Measurements from ENCODE around the gene TNFAIP8.

Gene TNFAIP8

DNA sequence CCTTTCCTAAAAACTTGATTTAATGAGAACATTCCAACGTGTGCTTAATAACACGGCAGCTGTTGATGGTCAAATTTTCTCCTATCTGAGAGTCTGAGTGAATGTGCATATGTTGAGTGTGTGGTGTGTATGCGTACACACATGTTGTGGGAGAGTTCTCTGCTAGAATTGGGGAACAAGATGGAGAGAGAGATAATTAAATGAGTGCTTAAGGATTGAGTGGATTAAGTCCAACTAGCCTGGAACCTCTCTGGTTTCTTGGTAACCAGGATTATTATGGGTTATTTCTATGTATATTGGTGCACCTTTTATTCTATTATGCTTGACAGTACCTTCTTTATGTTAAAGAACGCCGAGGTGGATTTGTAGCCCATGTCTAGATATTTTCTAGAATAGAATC, 36.4 kb upstream of the TNFAIP8 start:
- Histone ChIP-seq H3K27ac (ENCODE audit: low read length) (no peak overlapping the region), H3K36me3 (ENCODE audit: insufficient read depth, low read depth, low read length) (no peaks in the 10 kb centered on the region), H3K27me3 (ENCODE audit: insufficient read depth, low read length) (no peaks in the 10 kb centered on the region), H3K9ac (ENCODE audit: low read depth, low read length) (no peak overlapping the region), H3K9me3 (ENCODE audit: insufficient read depth, low read depth, low read length) (no peaks in the 10 kb centered on the region), H3K4me3 (ENCODE audit: low read length) (no peak overlapping the region), H3K4me1 (ENCODE audit: insufficient read depth, low read length) (peaks cover 19% of the 10 kb centered on the region; the same call in 1 of the 2 replicates)

DNA sequence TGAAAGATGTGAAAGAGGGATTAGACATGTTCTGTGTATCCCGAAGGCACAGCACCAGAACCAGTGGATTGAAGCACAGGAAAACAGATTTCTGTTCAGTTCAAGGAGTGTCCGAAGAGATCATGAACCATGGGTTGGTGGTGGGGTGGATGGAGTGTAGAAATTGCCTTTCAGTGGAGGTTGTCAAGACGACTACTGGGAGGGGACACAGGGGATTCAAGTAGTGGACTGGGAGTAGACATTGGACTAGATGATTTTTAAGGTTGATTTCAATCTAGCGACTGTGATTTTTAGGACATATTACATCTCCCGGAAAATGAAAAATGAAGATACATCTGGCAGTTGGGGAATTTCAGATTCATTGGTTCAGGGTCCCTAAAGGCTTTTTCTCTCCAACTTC, 35.9 kb upstream of the TNFAIP8 start:
- Histone ChIP-seq H3K27ac (ENCODE audit: low read length) (no peak overlapping the region), H3K9me3 (ENCODE audit: insufficient read depth, low read depth, low read length) (no peaks in the 10 kb centered on the region), H3K36me3 (ENCODE audit: insufficient read depth, low read depth, low read length) (no peaks in the 10 kb centered on the region), H3K27me3 (ENCODE audit: insufficient read depth, low read length) (no peaks in the 10 kb centered on the region), H3K4me3 (ENCODE audit: low read length) (no peak overlapping the region), H3K9ac (ENCODE audit: low read depth, low read length) (no peak overlapping the region), H3K4me1 (ENCODE audit: insufficient read depth, low read length) (peaks cover 20% of the 10 kb centered on the region; the same call in 1 of the 2 replicates)

DNA sequence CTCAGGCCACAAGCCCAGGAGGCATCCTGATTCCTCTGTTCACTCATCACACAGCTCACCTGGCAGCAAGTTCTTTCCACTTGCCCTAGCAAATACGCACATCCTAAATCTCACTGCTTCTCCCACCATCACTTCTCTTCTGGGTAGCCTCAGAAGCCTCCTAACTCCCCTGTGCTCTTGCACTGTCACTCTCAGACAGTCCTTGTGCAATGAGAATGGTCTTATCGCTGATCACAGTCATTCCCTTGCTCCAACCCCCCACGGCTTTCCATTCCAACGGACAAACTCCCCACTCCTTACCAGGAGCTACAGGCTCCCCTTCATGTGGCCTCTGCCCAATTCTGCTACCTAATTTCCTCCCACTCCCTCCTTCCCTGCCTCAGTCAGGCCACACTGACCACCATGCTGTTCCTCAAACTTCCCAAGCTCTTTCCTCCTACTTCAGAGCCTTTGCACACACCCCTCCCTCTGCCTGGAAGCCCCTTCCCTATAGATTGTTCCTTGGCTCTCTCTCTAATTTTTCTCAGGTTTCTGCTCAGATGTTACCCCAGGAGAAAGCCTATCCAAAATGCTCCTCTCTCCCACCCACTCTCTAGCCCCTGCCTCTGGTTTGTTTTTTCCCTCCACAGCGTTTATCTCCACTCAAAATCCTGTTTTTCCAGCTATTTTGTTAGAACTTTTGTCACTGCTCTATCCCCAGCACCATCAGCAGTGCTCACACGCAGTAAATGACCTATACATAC, 34.1 kb upstream of the TNFAIP8 start:
- Histone ChIP-seq H3K9me3 (ENCODE audit: insufficient read depth, low read depth, low read length) (no peaks in the 10 kb centered on the region), H3K4me3 (ENCODE audit: low read length) (no peak overlapping the region), H3K36me3 (ENCODE audit: insufficient read depth, low read depth, low read length) (no peaks in the 10 kb centered on the region), H3K4me1 (ENCODE audit: insufficient read depth, low read length) (peaks cover 23% of the 10 kb centered on the region), H3K27me3 (ENCODE audit: insufficient read depth, low read length) (no peaks in the 10 kb centered on the region), H3K27ac (ENCODE audit: low read length) (no peak overlapping the region), H3K9ac (ENCODE audit: low read depth, low read length) (no peak overlapping the region)

DNA sequence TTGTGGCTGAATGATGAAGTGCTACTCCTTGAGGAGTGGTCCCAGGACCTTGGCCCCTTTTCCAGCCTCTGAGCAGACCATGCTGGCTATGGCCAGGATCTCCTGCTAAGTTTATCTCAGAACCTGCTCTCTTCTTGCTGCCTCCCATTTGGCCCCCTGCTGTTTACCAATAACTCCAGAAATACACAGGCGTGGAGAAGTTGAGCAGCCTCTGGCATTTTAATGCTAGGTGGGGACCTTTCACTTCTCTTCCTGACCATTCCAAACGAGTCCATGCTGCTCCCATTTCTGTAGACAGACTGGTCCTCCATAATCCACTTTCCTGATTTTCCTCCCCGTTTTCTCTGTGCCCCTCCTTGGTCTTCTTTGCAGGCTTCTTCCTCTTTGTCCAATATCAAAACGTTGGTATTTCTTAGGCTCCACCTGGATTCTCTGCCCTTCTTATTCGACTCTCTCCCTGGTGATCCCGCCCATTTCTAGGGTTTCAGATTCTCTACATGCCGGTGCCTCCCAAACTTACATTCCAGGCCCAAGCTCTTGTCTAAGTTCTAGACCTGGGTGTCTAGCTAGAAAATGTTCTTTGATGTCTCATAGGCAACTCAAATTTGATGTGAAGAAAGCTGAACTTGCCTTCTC, 33.4 kb upstream of the TNFAIP8 start:
- no peak overlapping the region for H3K9ac ChIP-seq (ENCODE audit: low read depth, low read length)
- no peaks in the 10 kb centered on the region for H3K27me3 ChIP-seq (ENCODE audit: insufficient read depth, low read length)
- H3K27ac ChIP-seq (ENCODE audit: low read length), result no peak overlapping the region
- peaks cover 23% of the 10 kb centered on the region for H3K4me1 ChIP-seq (ENCODE audit: insufficient read depth, low read length)
- H3K9me3 ChIP-seq (ENCODE audit: insufficient read depth, low read depth, low read length), result no peaks in the 10 kb centered on the region
- H3K36me3 ChIP-seq (ENCODE audit: insufficient read depth, low read depth, low read length), result no peaks in the 10 kb centered on the region
- no peak overlapping the region for H3K4me3 ChIP-seq (ENCODE audit: low read length)

DNA sequence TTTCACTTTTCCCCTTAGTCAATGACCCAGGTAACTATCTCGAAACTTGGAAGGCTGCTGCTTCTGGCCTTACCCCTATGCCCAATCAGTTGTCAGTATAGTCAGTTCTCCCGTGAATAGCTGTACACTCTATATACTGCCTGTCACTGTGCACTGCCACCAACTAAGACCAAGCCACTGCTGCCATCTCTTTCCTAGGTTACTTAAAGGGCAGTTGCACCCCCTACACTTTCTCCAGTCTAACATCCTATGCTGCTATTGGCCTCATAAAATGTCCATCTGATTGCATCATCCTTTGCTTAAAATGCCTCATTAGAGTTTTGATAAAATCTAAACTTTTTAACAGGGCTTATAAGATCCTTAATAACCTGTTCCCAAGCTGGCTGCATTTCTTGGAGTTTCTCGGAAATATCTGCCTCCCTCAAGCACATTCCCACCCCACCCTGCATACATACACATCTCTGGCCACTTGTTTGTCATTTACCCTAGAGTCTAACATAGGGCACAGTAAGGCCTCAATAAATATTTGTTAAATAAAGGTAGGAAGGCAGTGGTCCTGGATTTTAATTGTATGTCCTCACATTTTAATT, 32.8 kb upstream of the TNFAIP8 start:
- Histone ChIP-seq H3K36me3 (ENCODE audit: insufficient read depth, low read depth, low read length) (no peaks in the 10 kb centered on the region), H3K27me3 (ENCODE audit: insufficient read depth, low read length) (no peaks in the 10 kb centered on the region), H3K9me3 (ENCODE audit: insufficient read depth, low read depth, low read length) (no peaks in the 10 kb centered on the region), H3K4me3 (ENCODE audit: low read length) (no peak overlapping the region), H3K4me1 (ENCODE audit: insufficient read depth, low read length) (peaks cover 24% of the 10 kb centered on the region), H3K27ac (ENCODE audit: low read length) (no peak overlapping the region), H3K9ac (ENCODE audit: low read depth, low read length) (no peak overlapping the region)

DNA sequence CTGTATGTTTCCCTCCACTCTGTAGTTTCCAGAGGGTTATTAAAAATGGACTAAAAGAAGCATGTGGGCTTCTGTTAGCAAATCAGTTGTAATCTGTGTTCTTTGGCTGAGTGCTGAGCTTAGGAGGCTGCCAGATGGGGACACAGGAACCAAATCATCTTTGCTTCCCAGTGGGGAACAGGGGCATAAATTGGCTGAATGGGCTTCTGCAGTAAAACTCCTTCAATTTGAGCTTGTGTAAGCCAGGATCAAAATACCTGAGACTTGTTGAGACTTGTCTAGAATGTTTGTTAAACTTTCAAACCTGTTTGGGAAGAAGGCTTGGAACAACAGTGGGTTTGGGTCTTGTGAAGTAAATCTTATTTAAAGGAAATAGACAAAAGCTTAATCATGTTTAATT, 32.2 kb upstream of the TNFAIP8 start:
- H3K36me3 ChIP-seq (ENCODE audit: insufficient read depth, low read depth, low read length), result no peaks in the 10 kb centered on the region
- no peaks in the 10 kb centered on the region for H3K27me3 ChIP-seq (ENCODE audit: insufficient read depth, low read length)
- no peak overlapping the region for H3K4me3 ChIP-seq (ENCODE audit: low read length)
- H3K4me1 ChIP-seq (ENCODE audit: insufficient read depth, low read length), result peaks cover 29% of the 10 kb centered on the region
- no peaks in the 10 kb centered on the region for H3K9me3 ChIP-seq (ENCODE audit: insufficient read depth, low read depth, low read length)
- no peak overlapping the region for H3K27ac ChIP-seq (ENCODE audit: low read length)
- H3K9ac ChIP-seq (ENCODE audit: low read depth, low read length), result no peak overlapping the region

DNA sequence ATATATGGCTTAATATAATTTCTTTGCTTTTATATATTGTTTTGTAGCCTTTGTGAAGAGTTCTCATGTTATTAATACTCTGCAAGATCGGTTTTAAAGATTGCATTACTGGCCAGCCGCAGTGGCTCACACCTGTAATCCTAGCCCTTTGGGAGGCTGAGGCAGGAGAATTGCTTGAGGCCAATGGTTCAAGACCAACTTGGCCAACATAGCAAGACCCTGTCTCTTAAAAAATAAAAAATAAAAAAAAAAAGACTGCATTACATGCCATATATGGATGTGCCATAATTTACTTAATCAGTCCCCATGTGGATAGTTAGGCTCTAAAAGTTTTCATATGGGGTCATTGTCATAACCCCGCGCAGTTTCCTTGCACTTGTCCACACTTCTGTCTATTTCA, 31.0 kb upstream of the TNFAIP8 start:
- Histone ChIP-seq H3K4me3 (ENCODE audit: low read length) (no peak overlapping the region), H3K27me3 (ENCODE audit: insufficient read depth, low read length) (no peaks in the 10 kb centered on the region), H3K9me3 (ENCODE audit: insufficient read depth, low read depth, low read length) (no peaks in the 10 kb centered on the region), H3K9ac (ENCODE audit: low read depth, low read length) (no peak overlapping the region), H3K4me1 (ENCODE audit: insufficient read depth, low read length) (peaks cover 40% of the 10 kb centered on the region), H3K27ac (ENCODE audit: low read length) (no peak overlapping the region), H3K36me3 (ENCODE audit: insufficient read depth, low read depth, low read length) (no peaks in the 10 kb centered on the region; the same call in 1 of the 2 replicates)

DNA sequence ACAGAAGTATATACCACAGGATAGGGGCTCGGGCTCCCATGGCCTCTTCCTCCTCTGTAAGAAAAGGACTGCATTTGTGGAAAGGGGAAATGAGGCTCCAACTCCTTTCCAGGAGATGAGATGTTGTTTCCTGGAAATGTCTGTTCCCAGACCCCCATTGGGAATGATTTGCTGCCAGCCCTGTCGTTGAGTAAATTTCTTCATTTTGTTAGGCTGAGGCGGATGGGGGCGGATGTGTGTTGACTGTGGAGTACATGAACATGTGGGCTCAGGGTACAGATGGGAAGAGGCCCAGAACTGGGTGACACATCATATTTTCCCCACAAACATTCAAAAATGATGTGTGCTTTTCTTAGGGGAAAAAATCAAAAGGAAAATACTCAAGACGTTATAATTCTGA, 28.8 kb upstream of the TNFAIP8 start:
- no peak overlapping the region for H3K4me3 ChIP-seq (ENCODE audit: low read length)
- no peaks in the 10 kb centered on the region; the same call in 1 of the 2 replicates for H3K36me3 ChIP-seq (ENCODE audit: insufficient read depth, low read depth, low read length)
- H3K4me1 ChIP-seq (ENCODE audit: insufficient read depth, low read length), result peaks cover 38% of the 10 kb centered on the region
- no peaks in the 10 kb centered on the region for H3K9me3 ChIP-seq (ENCODE audit: insufficient read depth, low read depth, low read length)
- no peak overlapping the region for H3K9ac ChIP-seq (ENCODE audit: low read depth, low read length)
- H3K27me3 ChIP-seq (ENCODE audit: insufficient read depth, low read length), result no peaks in the 10 kb centered on the region
- no peak overlapping the region for H3K27ac ChIP-seq (ENCODE audit: low read length)

DNA sequence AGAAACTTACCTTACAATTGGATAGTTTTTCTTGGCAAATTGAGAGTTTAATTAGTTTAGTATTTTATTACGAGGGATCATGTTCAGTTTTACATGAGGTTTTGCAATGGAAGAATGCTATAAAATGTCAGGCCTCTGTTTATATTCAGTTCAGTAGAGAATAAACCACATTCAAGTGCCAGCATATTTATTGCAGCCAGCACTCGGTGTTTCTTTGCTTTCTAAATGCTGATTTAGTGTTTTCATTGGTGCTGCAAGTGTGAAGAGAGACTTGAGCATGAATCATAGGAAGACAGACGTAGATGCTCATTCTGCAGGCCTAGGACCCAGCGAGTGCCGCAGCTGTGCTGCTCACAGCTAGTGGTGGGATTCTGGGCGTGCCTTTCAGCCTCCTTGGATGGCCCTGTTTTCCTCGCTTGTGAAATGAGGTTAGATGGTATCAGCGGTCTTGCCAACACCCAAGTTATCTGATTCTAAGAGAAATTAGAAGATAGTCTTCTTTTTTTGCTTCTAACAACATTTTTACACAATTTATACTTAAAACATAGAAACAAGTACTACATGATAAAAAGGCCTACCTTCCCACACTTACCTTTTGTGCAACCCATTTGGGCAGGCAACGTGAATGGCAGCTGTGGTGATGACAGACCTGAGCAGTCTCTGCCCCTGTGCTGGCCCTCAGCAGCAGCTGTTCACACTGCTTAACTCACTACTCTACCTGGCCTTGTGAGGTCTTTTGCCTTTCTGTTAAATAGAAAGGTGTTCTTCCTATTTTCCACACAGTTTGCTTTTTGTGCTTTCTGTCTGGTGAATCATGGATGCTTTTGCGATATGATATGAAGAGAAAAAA, 26.8 kb upstream of the TNFAIP8 start:
- H3K36me3 ChIP-seq (ENCODE audit: insufficient read depth, low read depth, low read length), result no peaks in the 10 kb centered on the region; the same call in 1 of the 2 replicates
- no peak overlapping the region for H3K4me3 ChIP-seq (ENCODE audit: low read length)
- no peaks in the 10 kb centered on the region for H3K27me3 ChIP-seq (ENCODE audit: insufficient read depth, low read length)
- H3K4me1 ChIP-seq (ENCODE audit: insufficient read depth, low read length), result peaks cover 23% of the 10 kb centered on the region
- H3K9ac ChIP-seq (ENCODE audit: low read depth, low read length), result no peak overlapping the region
- no peaks in the 10 kb centered on the region for H3K9me3 ChIP-seq (ENCODE audit: insufficient read depth, low read depth, low read length)
- H3K27ac ChIP-seq (ENCODE audit: low read length), result no peak overlapping the region

DNA sequence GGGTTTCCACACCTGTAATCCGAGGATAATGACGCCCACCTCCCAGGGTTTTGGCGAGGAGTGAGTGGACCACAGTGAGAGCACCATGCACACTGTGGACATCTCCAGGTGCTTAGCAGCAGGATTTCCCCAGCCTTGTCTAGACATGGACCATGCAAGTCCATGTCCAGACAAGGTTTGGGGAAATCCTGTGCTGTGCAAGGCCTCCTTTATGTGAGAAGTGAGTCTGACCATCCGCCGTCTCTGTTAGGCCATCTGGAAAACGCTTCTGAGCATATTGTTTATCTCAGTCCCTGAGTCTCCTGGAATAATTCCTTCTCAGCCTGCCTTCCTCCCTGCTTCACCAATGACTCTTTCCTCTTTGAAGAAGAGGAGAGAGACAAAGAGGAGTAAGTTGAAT, 26.2 kb upstream of the TNFAIP8 start:
- Histone ChIP-seq H3K4me3 (ENCODE audit: low read length) (no peak overlapping the region), H3K9me3 (ENCODE audit: insufficient read depth, low read depth, low read length) (no peaks in the 10 kb centered on the region), H3K36me3 (ENCODE audit: insufficient read depth, low read depth, low read length) (no peaks in the 10 kb centered on the region; the same call in 1 of the 2 replicates), H3K4me1 (ENCODE audit: insufficient read depth, low read length) (peaks cover 20% of the 10 kb centered on the region), H3K27me3 (ENCODE audit: insufficient read depth, low read length) (no peaks in the 10 kb centered on the region), H3K27ac (ENCODE audit: low read length) (no peak overlapping the region), H3K9ac (ENCODE audit: low read depth, low read length) (no peak overlapping the region)

DNA sequence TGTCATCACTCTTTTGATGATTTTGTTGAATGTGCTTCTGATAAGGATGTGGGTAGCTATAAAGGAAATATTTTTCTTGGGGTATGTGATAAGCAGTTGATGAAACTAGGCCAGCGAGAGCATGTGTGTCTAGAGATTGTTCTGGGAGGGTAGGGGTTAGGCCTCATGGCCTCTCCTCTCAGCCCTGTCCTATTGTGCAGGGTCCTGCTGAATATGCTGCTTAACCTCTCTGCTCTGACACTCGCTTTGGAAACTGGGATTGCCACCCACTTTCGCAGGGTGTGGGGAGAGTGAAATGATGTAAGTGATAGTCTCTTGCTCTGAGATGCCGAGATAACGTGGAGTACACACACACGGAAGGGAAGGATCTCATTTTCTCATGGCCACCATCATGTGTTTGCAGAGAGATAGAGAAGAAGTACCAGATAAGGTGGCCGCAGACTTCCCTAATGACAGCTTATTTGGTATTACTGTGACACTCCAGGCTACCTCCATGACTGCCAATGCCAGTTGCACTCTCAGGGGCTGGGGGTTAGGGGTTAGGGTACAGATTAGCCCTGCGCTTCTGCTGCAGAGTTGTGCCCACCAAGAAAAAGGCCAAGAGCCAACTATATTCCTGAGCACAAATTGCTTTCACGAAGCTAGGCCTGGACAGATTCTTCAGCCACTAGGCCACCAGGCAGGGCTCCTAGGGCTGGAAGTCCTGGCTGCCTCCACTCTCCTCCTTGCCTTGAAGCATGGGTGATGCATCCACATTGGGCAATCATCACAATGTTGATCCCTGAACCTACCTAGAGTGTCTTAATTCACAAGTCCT, 25.2 kb upstream of the TNFAIP8 start:
- no peaks in the 10 kb centered on the region; the same call in 1 of the 2 replicates for H3K36me3 ChIP-seq (ENCODE audit: insufficient read depth, low read depth, low read length)
- H3K27me3 ChIP-seq (ENCODE audit: insufficient read depth, low read length), result no peaks in the 10 kb centered on the region
- no peak overlapping the region for H3K9ac ChIP-seq (ENCODE audit: low read depth, low read length)
- no peak overlapping the region for H3K4me3 ChIP-seq (ENCODE audit: low read length)
- peaks cover 20% of the 10 kb centered on the region for H3K4me1 ChIP-seq (ENCODE audit: insufficient read depth, low read length)
- H3K27ac ChIP-seq (ENCODE audit: low read length), result no peak overlapping the region
- H3K9me3 ChIP-seq (ENCODE audit: insufficient read depth, low read depth, low read length), result no peaks in the 10 kb centered on the region

All from iPS-20b (cell line).